Neural cell (in vitro differentiated cells): Measurements from ENCODE around the gene PPM1D.

Source experiments
- EP300 ChIP-seq: fragments of 450-650 bp; conservative IDR thresholded peaks from 2 replicates; pipeline ENCODE4 v1.6.1; 2014; ENCODE audit warnings: antibody characterized with exemption, mild to moderate bottlenecking, moderate library complexity; ENCODE audit not compliant: poor library complexity, severe bottlenecking
- EZH2 ChIP-seq: fragments of 200-600, 300-800 bp; shearing (Covaris generic), sonication (generic); IDR thresholded peaks from 2 replicates; pipeline ENCODE4 v1.6.1; 2014; ENCODE audit warnings: antibody characterized with exemption, low read length, borderline replicate concordance, mild to moderate bottlenecking; ENCODE audit not compliant: insufficient read depth, poor library complexity, severe bottlenecking
- MXI1 ChIP-seq: fragments of 450-650 bp; conservative IDR thresholded peaks from 2 replicates; pipeline ENCODE4 v1.6.1; 2014; ENCODE audit warnings: antibody characterized with exemption, mild to moderate bottlenecking; ENCODE audit not compliant: poor library complexity, severe bottlenecking
- POLR2AphosphoS5 ChIP-seq: IDR thresholded peaks from 2 replicates; pipeline ENCODE4 v1.6.1; 2012
- TAF1 ChIP-seq: IDR thresholded peaks from 2 replicates; pipeline ENCODE4 v1.6.1; 2012; ENCODE audit warnings: low read depth
- TF ChIP-seq, protein P1 (sequence below): fragments of 450-650 bp; IDR thresholded peaks from 2 replicates; pipeline ENCODE4 v1.5.1; 2014; ENCODE audit warnings: antibody characterized with exemption, mild to moderate bottlenecking, moderate library complexity; ENCODE audit not compliant: poor library complexity, severe bottlenecking

DNA sequence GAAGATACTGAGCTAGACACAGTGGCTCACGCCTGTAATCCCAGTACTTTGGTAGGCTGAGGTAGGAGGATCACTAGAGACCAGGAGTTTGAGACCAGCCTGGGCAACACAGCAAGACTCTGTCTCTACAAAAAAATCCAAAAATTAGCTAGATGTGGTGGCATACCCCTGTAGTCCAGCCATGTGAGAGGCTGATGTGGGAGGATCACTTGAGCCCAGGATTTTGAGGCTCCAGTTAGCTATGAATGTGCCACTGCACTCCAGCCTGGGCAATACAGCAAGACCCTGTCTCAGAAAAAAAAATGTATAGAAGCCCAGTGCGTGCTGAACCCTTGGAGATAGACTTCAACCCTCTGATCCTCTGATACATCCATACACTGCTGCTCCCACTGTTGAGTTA lies 7.2 kb upstream of the PPM1D start:
- TF ChIP-seq, protein P1, sequence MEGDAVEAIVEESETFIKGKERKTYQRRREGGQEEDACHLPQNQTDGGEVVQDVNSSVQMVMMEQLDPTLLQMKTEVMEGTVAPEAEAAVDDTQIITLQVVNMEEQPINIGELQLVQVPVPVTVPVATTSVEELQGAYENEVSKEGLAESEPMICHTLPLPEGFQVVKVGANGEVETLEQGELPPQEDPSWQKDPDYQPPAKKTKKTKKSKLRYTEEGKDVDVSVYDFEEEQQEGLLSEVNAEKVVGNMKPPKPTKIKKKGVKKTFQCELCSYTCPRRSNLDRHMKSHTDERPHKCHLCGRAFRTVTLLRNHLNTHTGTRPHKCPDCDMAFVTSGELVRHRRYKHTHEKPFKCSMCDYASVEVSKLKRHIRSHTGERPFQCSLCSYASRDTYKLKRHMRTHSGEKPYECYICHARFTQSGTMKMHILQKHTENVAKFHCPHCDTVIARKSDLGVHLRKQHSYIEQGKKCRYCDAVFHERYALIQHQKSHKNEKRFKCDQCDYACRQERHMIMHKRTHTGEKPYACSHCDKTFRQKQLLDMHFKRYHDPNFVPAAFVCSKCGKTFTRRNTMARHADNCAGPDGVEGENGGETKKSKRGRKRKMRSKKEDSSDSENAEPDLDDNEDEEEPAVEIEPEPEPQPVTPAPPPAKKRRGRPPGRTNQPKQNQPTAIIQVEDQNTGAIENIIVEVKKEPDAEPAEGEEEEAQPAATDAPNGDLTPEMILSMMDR, result no peak
- TF ChIP-seq POLR2AphosphoS5 (no peak), EP300 (no peak), EZH2 (no peak), MXI1 (no peak), TAF1 (no peak)
